Loucy (cell line): Measurements from ENCODE around the gene MAX.

Source experiments
- H2AFZ ChIP-seq: fragments of 200-600 bp; sonication (generic); 2 replicates; pipeline ENCODE4 v1.6.0; 2016; ENCODE audit warnings: antibody characterized with exemption, mild to moderate bottlenecking, low read length, moderate library complexity
- H3F3A ChIP-seq: fragments of 200-600 bp; 2 replicates; pipeline ENCODE4 v1.6.0; 2016; ENCODE audit warnings: antibody characterized with exemption, low read depth, mild to moderate bottlenecking
- H3K27me3 ChIP-seq: fragments of 200-600 bp; sonication (generic); 2 replicates; pipeline ENCODE4 v1.6.1; 2014; ENCODE audit warnings: low read length, mild to moderate bottlenecking; ENCODE audit not compliant: insufficient read depth, poor library complexity, severe bottlenecking
- H3K36me3 ChIP-seq: fragments of 200-600 bp; sonication (generic); 2 replicates; pipeline ENCODE4 v1.6.1; 2016; ENCODE audit warnings: low read length; ENCODE audit not compliant: insufficient read depth
- H3K4me1 ChIP-seq: fragments of 200-600 bp; sonication (generic); 2 replicates; pipeline ENCODE4 v1.5.1; 2014; ENCODE audit warnings: low read length, mild to moderate bottlenecking; ENCODE audit not compliant: insufficient read depth, poor library complexity, severe bottlenecking
- H3K4me2 ChIP-seq: fragments of 200-600 bp; sonication (generic); 2 replicates; pipeline ENCODE4 v1.6.0; 2014; ENCODE audit warnings: antibody characterized with exemption, low read length, low read depth, mild to moderate bottlenecking; ENCODE audit not compliant: poor library complexity, severe bottlenecking
- H3K4me3 ChIP-seq: fragments of 200-600 bp; sonication (generic); 2 replicates; pipeline ENCODE4 v1.5.1; 2014; ENCODE audit warnings: low read length, mild to moderate bottlenecking, mixed read lengths; ENCODE audit not compliant: poor library complexity, severe bottlenecking
- H3K79me2 ChIP-seq: fragments of 200-600 bp; sonication (generic); 2 replicates; pipeline ENCODE4 v1.6.1; 2014; ENCODE audit warnings: low read length; ENCODE audit not compliant: insufficient read depth
- H3K9ac ChIP-seq: fragments of 200-600 bp; sonication (generic); 2 replicates; pipeline ENCODE4 v1.6.0; 2014; ENCODE audit warnings: mild to moderate bottlenecking, low read depth, low read length, moderate library complexity; ENCODE audit not compliant: poor library complexity, severe bottlenecking
- H3K9me2 ChIP-seq: fragments of 200-600 bp; sonication (generic); replicated peaks from 2 replicates; pipeline ENCODE4 v1.6.1; 2016; ENCODE audit warnings: low read depth, low read length, mixed read lengths
- H3K9me3 ChIP-seq: fragments of 200-600 bp; sonication (generic); 2 replicates; pipeline ENCODE4 v1.6.1; 2014; ENCODE audit warnings: mild to moderate bottlenecking, antibody characterized with exemption, low read length, low read depth; ENCODE audit not compliant: insufficient read depth
- H4K20me1 ChIP-seq: fragments of 200-600 bp; sonication (generic); 2 replicates; pipeline ENCODE4 v1.6.0; 2014; ENCODE audit warnings: antibody characterized with exemption, low read length, mild to moderate bottlenecking; ENCODE audit not compliant: insufficient read depth, poor library complexity, severe bottlenecking
- EZH2phosphoT487 ChIP-seq: fragments of 200-600 bp; IDR thresholded peaks from 2 replicates; pipeline ENCODE4 v1.6.1; 2018; ENCODE audit warnings: antibody characterized with exemption, mild to moderate bottlenecking, moderate library complexity, borderline replicate concordance
- TF ChIP-seq, protein P1 (sequence below): fragments of 200-600 bp; sonication (generic); conservative IDR thresholded peaks from 2 replicates; pipeline ENCODE4 v1.5.1; 2014; ENCODE audit warnings: mild to moderate bottlenecking, antibody characterized with exemption, low read length

The MAX gene

DNA sequence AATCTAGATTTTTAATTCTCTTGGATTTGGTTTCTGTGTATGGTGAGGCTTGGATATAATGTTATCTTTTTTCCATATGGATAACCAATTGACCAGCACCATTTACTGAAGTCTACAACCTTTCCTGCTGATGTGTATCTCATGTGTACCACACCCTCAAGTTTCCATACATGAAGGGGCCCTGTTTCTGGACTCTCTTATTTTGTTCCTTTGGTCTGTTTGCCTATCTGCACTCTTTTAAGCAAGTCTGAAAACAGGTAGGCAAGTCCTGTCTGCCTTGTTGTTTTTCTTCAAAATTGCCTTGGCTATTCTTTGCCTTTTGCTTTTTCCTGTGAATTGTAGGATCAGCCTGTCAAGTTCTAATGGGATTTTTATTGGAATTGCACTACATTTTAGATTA lies 44.6 kb downstream of the MAX start:
- Histone ChIP-seq H3K9ac (no peak overlapping the region), H3K4me3 (no peak overlapping the region), H3K9me3 (no peaks in the 10 kb centered on the region), H3K4me2 (no peak overlapping the region), H3K36me3 (peaks cover 83% of the 10 kb centered on the region), H3K4me1 (no peaks in the 10 kb centered on the region), H2AFZ (no peak overlapping the region), H4K20me1 (no peaks in the 10 kb centered on the region), H3K27me3 (no peaks in the 10 kb centered on the region), H3K9me2 (no peaks in the 10 kb centered on the region), H3K79me2 (no peaks in the 10 kb centered on the region), H3F3A (no peaks in the 10 kb centered on the region)
- no peak for TF ChIP-seq EZH2phosphoT487
- TF ChIP-seq, protein P1, sequence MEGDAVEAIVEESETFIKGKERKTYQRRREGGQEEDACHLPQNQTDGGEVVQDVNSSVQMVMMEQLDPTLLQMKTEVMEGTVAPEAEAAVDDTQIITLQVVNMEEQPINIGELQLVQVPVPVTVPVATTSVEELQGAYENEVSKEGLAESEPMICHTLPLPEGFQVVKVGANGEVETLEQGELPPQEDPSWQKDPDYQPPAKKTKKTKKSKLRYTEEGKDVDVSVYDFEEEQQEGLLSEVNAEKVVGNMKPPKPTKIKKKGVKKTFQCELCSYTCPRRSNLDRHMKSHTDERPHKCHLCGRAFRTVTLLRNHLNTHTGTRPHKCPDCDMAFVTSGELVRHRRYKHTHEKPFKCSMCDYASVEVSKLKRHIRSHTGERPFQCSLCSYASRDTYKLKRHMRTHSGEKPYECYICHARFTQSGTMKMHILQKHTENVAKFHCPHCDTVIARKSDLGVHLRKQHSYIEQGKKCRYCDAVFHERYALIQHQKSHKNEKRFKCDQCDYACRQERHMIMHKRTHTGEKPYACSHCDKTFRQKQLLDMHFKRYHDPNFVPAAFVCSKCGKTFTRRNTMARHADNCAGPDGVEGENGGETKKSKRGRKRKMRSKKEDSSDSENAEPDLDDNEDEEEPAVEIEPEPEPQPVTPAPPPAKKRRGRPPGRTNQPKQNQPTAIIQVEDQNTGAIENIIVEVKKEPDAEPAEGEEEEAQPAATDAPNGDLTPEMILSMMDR = no peak

GRCh38 chr14:65054471-65055085 lies 47.7 kb downstream of the MAX start:
- Histone ChIP-seq H3K36me3 (peaks cover 72% of the 10 kb centered on the region), H3K79me2 (no peaks in the 10 kb centered on the region), H4K20me1 (no peaks in the 10 kb centered on the region), H3K27me3 (no peaks in the 10 kb centered on the region), H3K4me3 (no peak overlapping the region), H3K9me3 (no peaks in the 10 kb centered on the region), H3K4me1 (no peaks in the 10 kb centered on the region), H2AFZ (no peak overlapping the region), H3K9me2 (no peaks in the 10 kb centered on the region), H3F3A (no peaks in the 10 kb centered on the region), H3K4me2 (no peak overlapping the region), H3K9ac (no peak overlapping the region)
- TF ChIP-seq, protein P1 = no peak
- no peak for TF ChIP-seq EZH2phosphoT487

GRCh38 chr14:65053466-65053865 lies 48.9 kb downstream of the MAX start:
- H3K36me3 ChIP-seq = peaks cover 62% of the 10 kb centered on the region
- H3K79me2 ChIP-seq = no peaks in the 10 kb centered on the region
- H3K9me2 ChIP-seq = no peaks in the 10 kb centered on the region
- H3K9ac ChIP-seq = no peak overlapping the region
- no peaks in the 10 kb centered on the region for H3K9me3 ChIP-seq
- no peaks in the 10 kb centered on the region for H3K27me3 ChIP-seq
- TF ChIP-seq, protein P1 = no peak
- no peak for TF ChIP-seq EZH2phosphoT487
- H3K4me1 ChIP-seq = no peaks in the 10 kb centered on the region
- H3F3A ChIP-seq = no peaks in the 10 kb centered on the region
- H3K4me2 ChIP-seq = no peak overlapping the region
- H2AFZ ChIP-seq = no peak overlapping the region
- no peaks in the 10 kb centered on the region for H4K20me1 ChIP-seq
- no peak overlapping the region for H3K4me3 ChIP-seq
